GM12878 (cell line): ENCODE results near the gene MAP4K4. TPM values are rescaled to one million over a fixed set of nuclear protein-coding genes. Genes with fewer than 3 reads are reported as not detected.

Experiments
- ASH2L ChIP-seq: fragments of 300-600, 200-600 bp; sonication (generic); IDR thresholded peaks from 2 replicates; pipeline ENCODE4 v1.6.1; 2017; ENCODE audit warnings: low read depth, mild to moderate bottlenecking, borderline replicate concordance
- ATF3 ChIP-seq: IDR thresholded peaks from 2 replicates; pipeline ENCODE4 v1.6.1; 2011; ENCODE audit warnings: low read depth, mild to moderate bottlenecking, low read length, moderate library complexity, borderline replicate concordance; ENCODE audit errors: extremely low read depth
- EED ChIP-seq: sonication (generic); IDR thresholded peaks from 2 replicates; pipeline ENCODE4 v1.6.1; 2016; ENCODE audit warnings: antibody characterized with exemption, low read depth
- IKZF2 ChIP-seq, 2 experiments: fragments of 450-650 bp; IDR thresholded peaks; 2 replicates each; pipeline ENCODE4 v1.6.1; 2017; ENCODE audit warnings: mild to moderate bottlenecking in 2 of 2, moderate library complexity in 2 of 2
- MEF2B ChIP-seq: fragments of 450-650 bp; IDR thresholded peaks from 2 replicates; pipeline ENCODE4 v1.6.1; 2018; ENCODE audit warnings: mild to moderate bottlenecking, moderate library complexity; ENCODE audit not compliant: partially characterized antibody, poor library complexity, severe bottlenecking
- MTA3 ChIP-seq: IDR thresholded peaks from 2 replicates; pipeline ENCODE4 v1.6.1; 2012; ENCODE audit warnings: low read length, inconsistent platforms, borderline replicate concordance
- NR2C1 ChIP-seq: fragments of 450-650 bp; IDR thresholded peaks from 2 replicates; pipeline ENCODE4 v1.6.1; 2017; ENCODE audit warnings: antibody characterized with exemption, mild to moderate bottlenecking, moderate library complexity
- NR2F1 ChIP-seq: fragments of 450-650 bp; conservative IDR thresholded peaks from 2 replicates; pipeline ENCODE4 v1.6.1; 2017; ENCODE audit warnings: mild to moderate bottlenecking
- RAD51 ChIP-seq: fragments of 450-650 bp; IDR thresholded peaks from 2 replicates; pipeline ENCODE4 v1.6.1; 2016; ENCODE audit warnings: moderate library complexity, mild to moderate bottlenecking, inconsistent platforms
- SKIL ChIP-seq: fragments of 450-650 bp; IDR thresholded peaks from 2 replicates; pipeline ENCODE4 v1.6.1; 2017; ENCODE audit warnings: mild to moderate bottlenecking, low read depth, inconsistent platforms; ENCODE audit not compliant: poor library complexity, severe bottlenecking
- TCF3 ChIP-seq: IDR thresholded peaks from 2 replicates; pipeline ENCODE4 v1.6.1; 2012; ENCODE audit warnings: low read depth, mild to moderate bottlenecking, low read length, borderline replicate concordance; ENCODE audit not compliant: insufficient read depth
- ZNF274 ChIP-seq: IDR thresholded peaks from one replicate; pipeline ENCODE4 v1.8.0; 2011; ENCODE audit not compliant: insufficient read length, insufficient read depth
- ZSCAN29 ChIP-seq: fragments of 450-650 bp; IDR thresholded peaks from 2 replicates; pipeline ENCODE4 v1.6.1; 2017; ENCODE audit warnings: mild to moderate bottlenecking, moderate library complexity
- polyA plus RNA-seq, 11 experiments: library from polyadenylated mRNA; depleted of rRNA in 4 of 11; unstranded in 6 of 11; stranded (reverse) in 5 of 11; fragments of >200 nt; fragmentation: Nextera tagmentation in 4 of 11; fragmentation: Illumina TruSeq in 1 of 11; extraction: Ambion mirVana in 4 of 11; extraction: Trizol in 1 of 11; gene quantifications; 1 replicate in 1 of 11; 2 replicates in 10 of 11; pipeline versions ENCODE4 v1.2.1 to v1.2.3, GENCODE V29; 2011 to 2016; ENCODE audit warnings: inconsistent platforms in 2 of 11, missing spikeins in 2 of 11, low read depth in 1 of 11
- total RNA-seq, 4 experiments: library from RNA; depleted of rRNA in 3 of 4; stranded (reverse); fragments of >200 nt in 3 of 4; fragmentation: Illumina TruSeq in 1 of 4; extraction: Trizol in 1 of 4; gene quantifications; 2 replicates each; pipeline versions ENCODE4 v1.2.1 to v1.2.3, GENCODE V29; 2013 to 2021

The MAP4K4 gene
- total and polyA plus RNA-seq, 10 of the 15 experiments (the other 5 are each of a cell fraction or from before 2014, with no cell fraction given): 1.9 to 50.4 (median 9.7) TPM

GRCh38 chr2:101720732-101721131, 23.2 kb downstream of the MAP4K4 start (continued):
- no peak for TF ChIP-seq SKIL
- TF ChIP-seq ZSCAN29: no peak
- no peak for TF ChIP-seq TCF3
- TF ChIP-seq EED: no peak
- no peak for TF ChIP-seq MEF2B
- no peak for TF ChIP-seq NR2F1
- no peak for TF ChIP-seq MTA3
- TF ChIP-seq ZNF274: no peak
- no peak for TF ChIP-seq ASH2L
- TF ChIP-seq RAD51: no peak
- TF ChIP-seq ATF3: no peak
- no peak for TF ChIP-seq IKZF2 (IDR thresholded peaks at IDR 0.05)
- TF ChIP-seq NR2C1: no peak
- TF ChIP-seq, all 136 proteins: peak for 0
